ENCODE data around the gene DGCR2. TPM values are rescaled to one million over a fixed set of nuclear protein-coding genes. Genes with fewer than 3 reads are reported as not detected.
"Not testable (repeated sequence)": the region's sequence is repeated elsewhere in the genome, so short reads cannot be mapped to it uniquely, and the experiment has no call there.

DGCR2 gene
- total RNA-seq (2014; rRNA removed; shearing (Covaris generic)) = 27.6 and 29.3 TPM in 2 replicates

GRCh38 chr22:19122143-19122751, at the start of gene DGCR2:
TSS of gene DGCR2 (minus strand) at chr22:19122412. CDS start at chr22:19122206, 206 bp downstream.
- no peaks in the 10 kb centered on the region for H3K27me3 ChIP-seq

GRCh38 chr22:19169947-19170318, 47.7 kb upstream of the DGCR2 start:
- no peak overlapping the region for H3K27ac ChIP-seq
- H3K27me3 ChIP-seq = peaks cover 5% of the 10 kb centered on the region; the same call in 1 of the 2 replicates
- H3K36me3 ChIP-seq = no peaks in the 10 kb centered on the region
- H3K4me3 ChIP-seq = no peak overlapping the region
- no peaks in the 10 kb centered on the region for H3K9me3 ChIP-seq (replicated peaks)
- DNase-seq = no peak
- H3K4me1 ChIP-seq = peaks cover 13% of the 10 kb centered on the region; the same call in 1 of the 2 replicates

More at GRCh38 chr22:19122143-19122751, at the start of gene DGCR2:
- Histone ChIP-seq H3K4me1 (peaks cover 3% of the 10 kb centered on the region; the same call in 1 of the 2 replicates), H3K27ac (peak within 1 kb of the TSS; percentile 55; the same call in 1 of the 2 replicates), H3K4me3 (peak within 1 kb of the TSS; percentile 94), H3K36me3 (no peaks in the 10 kb centered on the region), H3K9me3 (replicated peaks) (no peaks in the 10 kb centered on the region)
- DNase-seq = peak; percentile 98

- Histone ChIP-seq H3K27ac (no peak overlapping the region), H3K36me3 (no peaks in the 10 kb centered on the region), H3K4me3 (peak overlapping the region; percentile 17; the same call in 1 of the 2 replicates), H3K4me1 (peaks cover 7% of the 10 kb centered on the region; the same call in 1 of the 2 replicates), H3K9me3 (replicated peaks) (no peaks in the 10 kb centered on the region), H3K27me3 (peaks cover 5% of the 10 kb centered on the region; the same call in 1 of the 2 replicates)
- DNase-seq = no peak
Observed at GRCh38 chr22:19169002-19169946, 47.1 kb upstream of the DGCR2 start.

- Histone ChIP-seq H3K27ac (no peak overlapping the region), H3K4me1 (peaks cover 3% of the 10 kb centered on the region; the same call in 1 of the 2 replicates), H3K27me3 (peaks cover 5% of the 10 kb centered on the region; the same call in 1 of the 2 replicates), H3K9me3 (replicated peaks) (no peaks in the 10 kb centered on the region), H3K4me3 (no peak overlapping the region), H3K36me3 (no peaks in the 10 kb centered on the region)
- DNase-seq = no peak
Observed at GRCh38 chr22:19168088-19168890, 46.1 kb upstream of the DGCR2 start.

- DNase-seq = no peak
- Histone ChIP-seq H3K4me1 (no peaks in the 10 kb centered on the region; the same call in 1 of the 2 replicates), H3K36me3 (no peaks in the 10 kb centered on the region), H3K27me3 (peaks cover 5% of the 10 kb centered on the region; the same call in 1 of the 2 replicates), H3K4me3 (no peak overlapping the region), H3K9me3 (replicated peaks) (no peaks in the 10 kb centered on the region), H3K27ac (no peak overlapping the region)
Observed at GRCh38 chr22:19167106-19167869, 45.1 kb upstream of the DGCR2 start.

- no peak overlapping the region for H3K4me3 ChIP-seq
- DNase-seq = no peak
- no peaks in the 10 kb centered on the region for H3K9me3 ChIP-seq (replicated peaks)
- no peaks in the 10 kb centered on the region; the same call in 1 of the 2 replicates for H3K4me1 ChIP-seq
- H3K36me3 ChIP-seq = no peaks in the 10 kb centered on the region
- H3K27ac ChIP-seq = no peak overlapping the region
- peaks cover 5% of the 10 kb centered on the region; the same call in 1 of the 2 replicates for H3K27me3 ChIP-seq
Observed at GRCh38 chr22:19166421-19166820, 44.2 kb upstream of the DGCR2 start.

GRCh38 chr22:19164425-19164824, 42.2 kb upstream of the DGCR2 start:
- DNase-seq = no peak
- no peak overlapping the region for H3K27ac ChIP-seq
- no peaks in the 10 kb centered on the region for H3K9me3 ChIP-seq (replicated peaks)
- H3K4me1 ChIP-seq = no peaks in the 10 kb centered on the region
- H3K4me3 ChIP-seq = no peak overlapping the region
- peaks cover 1% of the 10 kb centered on the region; the same call in 1 of the 2 replicates for H3K27me3 ChIP-seq
- no peaks in the 10 kb centered on the region for H3K36me3 ChIP-seq

GRCh38 chr22:19158649-19159048, 36.4 kb upstream of the DGCR2 start:
- not testable (repeated sequence) for H3K36me3 ChIP-seq; H3K4me1 ChIP-seq; H3K4me3 ChIP-seq; H3K27ac ChIP-seq; H3K9me3 ChIP-seq (replicated peaks); DNase-seq; H3K27me3 ChIP-seq

- H3K27ac ChIP-seq; H3K36me3 ChIP-seq; H3K4me3 ChIP-seq; DNase-seq; H3K9me3 ChIP-seq (replicated peaks); H3K4me1 ChIP-seq; H3K27me3 ChIP-seq: not testable (repeated sequence)
Observed at GRCh38 chr22:19156109-19156508, 33.9 kb upstream of the DGCR2 start.

GRCh38 chr22:19152942-19153883, 31.0 kb upstream of the DGCR2 start:
- no peak overlapping the region for H3K27ac ChIP-seq
- H3K4me1 ChIP-seq = no peaks in the 10 kb centered on the region
- no peaks in the 10 kb centered on the region for H3K36me3 ChIP-seq
- no peak for DNase-seq
- H3K27me3 ChIP-seq = 0 out of 2 replicates have a peak, but pooled peaks cover 3% of the 10 kb centered on the region
- no peak overlapping the region for H3K4me3 ChIP-seq
- H3K9me3 ChIP-seq (replicated peaks) = no peaks in the 10 kb centered on the region

GRCh38 chr22:19151329-19152191, 29.3 kb upstream of the DGCR2 start:
- Histone ChIP-seq H3K27ac (no peak overlapping the region), H3K36me3 (no peaks in the 10 kb centered on the region), H3K4me1 (no peaks in the 10 kb centered on the region), H3K9me3 (replicated peaks) (no peaks in the 10 kb centered on the region), H3K27me3 (0 out of 2 replicates have a peak, but pooled peaks cover 3% of the 10 kb centered on the region), H3K4me3 (no peak overlapping the region)
- no peak for DNase-seq

All from SJCRH30 (cell line).